Calu3 (cell line): ENCODE results near the gene TSC1. TPM values are rescaled to one million over a fixed set of nuclear protein-coding genes. Genes with fewer than 3 reads are reported as not detected.

Experiments
- BruUV-seq: library from RNA; stranded (reverse); fragments of 400-500 nt; replicated peaks from 2 replicates; lab custom pipeline; 2021; lab: Mats Ljungman, UMichigan
- CTCF ChIA-PET: fragments of 300-600 bp; sonication (Branson Sonifier 250); formaldehyde crosslinking; loops from one replicate; lab custom pipeline; 2022; ENCODE audit warnings: antibody characterized with exemption; lab: Charles Lee
- DNase-seq: peaks from one replicate; pipeline ENCODE4 v3.0.0; 2022
- H3K27ac Mint-ChIP-seq: one replicate; pipeline ENCODE4 v1.8.0; 2022; ENCODE audit warnings: mixed read lengths; ENCODE audit not compliant: unreplicated experiment
- H3K27me3 Mint-ChIP-seq: one replicate; pipeline ENCODE4 v1.8.0; 2022; ENCODE audit warnings: mixed read lengths; ENCODE audit not compliant: unreplicated experiment
- H3K36me3 Mint-ChIP-seq: one replicate; pipeline ENCODE4 v1.8.0; 2022; ENCODE audit warnings: mild to moderate bottlenecking, moderate library complexity, mixed read lengths; ENCODE audit not compliant: insufficient read depth, unreplicated experiment
- H3K4me1 Mint-ChIP-seq: one replicate; pipeline ENCODE4 v1.8.0; 2022; ENCODE audit warnings: mild to moderate bottlenecking, low read depth, mixed read lengths; ENCODE audit not compliant: unreplicated experiment
- H3K4me3 Mint-ChIP-seq: one replicate; pipeline ENCODE4 v1.8.0; 2022; ENCODE audit warnings: mild to moderate bottlenecking, low read depth, moderate library complexity, mixed read lengths; ENCODE audit not compliant: unreplicated experiment
- H3K9me3 Mint-ChIP-seq: one replicate; pipeline ENCODE4 v1.8.0; 2022; ENCODE audit warnings: low read depth, mixed read lengths; ENCODE audit not compliant: unreplicated experiment
- intact Hi-C: fragments of 100-400 bp; cut with micrococcal nuclease; formaldehyde crosslinking; loops from one replicate; pipeline ENCODE4 v1.10.0; 2022; ENCODE audit not compliant: unreplicated experiment
- total RNA-seq: library from RNA; stranded (reverse); gene quantifications from 2 replicates; pipeline ENCODE4 v1.2.3, GENCODE V29; 2022
- TF ChIP-seq, protein P1 (sequence below): fragments of 200-600 bp; IDR thresholded peaks from one replicate; pipeline ENCODE4 v1.8.0; 2022; ENCODE audit warnings: antibody characterized with exemption; ENCODE audit not compliant: unreplicated experiment

Gene TSC1
- total RNA-seq, 1 experiment from 2014 or later = 31.7 TPM

DNA sequence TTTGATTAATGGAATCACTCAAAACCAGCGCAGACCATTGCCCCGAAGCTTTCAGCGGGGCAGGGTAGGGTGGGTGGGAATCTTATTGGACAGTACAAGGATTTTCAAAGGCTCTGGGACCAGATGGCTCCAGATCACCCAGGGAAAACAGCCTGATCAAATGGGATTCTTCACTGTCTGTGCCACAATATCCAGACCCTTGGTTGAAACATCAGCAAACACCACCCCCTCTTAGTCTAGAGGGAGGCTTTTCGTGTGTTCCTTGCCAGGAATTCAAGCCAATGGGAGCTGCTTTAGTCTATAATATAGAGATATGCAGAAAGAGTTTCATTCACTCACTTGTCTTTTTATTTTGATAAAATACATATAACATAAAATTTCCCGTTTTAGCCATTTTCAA lies 35.7 kb upstream of the TSC1 start:
- no peaks in the 10 kb centered on the region for H3K9me3 Mint-ChIP-seq
- peaks cover 7% of the 10 kb centered on the region for H3K4me1 Mint-ChIP-seq
- no TSS peak for BruUV-seq
- no peak for DNase-seq
- H3K4me3 Mint-ChIP-seq = no peak overlapping the region
- no peaks in the 10 kb centered on the region for H3K36me3 Mint-ChIP-seq
- no peak overlapping the region for H3K27ac Mint-ChIP-seq
- intact Hi-C loops = no loop called here
- CTCF ChIA-PET = no interaction called here
- TF ChIP-seq, protein P1, sequence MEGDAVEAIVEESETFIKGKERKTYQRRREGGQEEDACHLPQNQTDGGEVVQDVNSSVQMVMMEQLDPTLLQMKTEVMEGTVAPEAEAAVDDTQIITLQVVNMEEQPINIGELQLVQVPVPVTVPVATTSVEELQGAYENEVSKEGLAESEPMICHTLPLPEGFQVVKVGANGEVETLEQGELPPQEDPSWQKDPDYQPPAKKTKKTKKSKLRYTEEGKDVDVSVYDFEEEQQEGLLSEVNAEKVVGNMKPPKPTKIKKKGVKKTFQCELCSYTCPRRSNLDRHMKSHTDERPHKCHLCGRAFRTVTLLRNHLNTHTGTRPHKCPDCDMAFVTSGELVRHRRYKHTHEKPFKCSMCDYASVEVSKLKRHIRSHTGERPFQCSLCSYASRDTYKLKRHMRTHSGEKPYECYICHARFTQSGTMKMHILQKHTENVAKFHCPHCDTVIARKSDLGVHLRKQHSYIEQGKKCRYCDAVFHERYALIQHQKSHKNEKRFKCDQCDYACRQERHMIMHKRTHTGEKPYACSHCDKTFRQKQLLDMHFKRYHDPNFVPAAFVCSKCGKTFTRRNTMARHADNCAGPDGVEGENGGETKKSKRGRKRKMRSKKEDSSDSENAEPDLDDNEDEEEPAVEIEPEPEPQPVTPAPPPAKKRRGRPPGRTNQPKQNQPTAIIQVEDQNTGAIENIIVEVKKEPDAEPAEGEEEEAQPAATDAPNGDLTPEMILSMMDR = no peak
- H3K27me3 Mint-ChIP-seq = peaks cover 32% of the 10 kb centered on the region

DNA sequence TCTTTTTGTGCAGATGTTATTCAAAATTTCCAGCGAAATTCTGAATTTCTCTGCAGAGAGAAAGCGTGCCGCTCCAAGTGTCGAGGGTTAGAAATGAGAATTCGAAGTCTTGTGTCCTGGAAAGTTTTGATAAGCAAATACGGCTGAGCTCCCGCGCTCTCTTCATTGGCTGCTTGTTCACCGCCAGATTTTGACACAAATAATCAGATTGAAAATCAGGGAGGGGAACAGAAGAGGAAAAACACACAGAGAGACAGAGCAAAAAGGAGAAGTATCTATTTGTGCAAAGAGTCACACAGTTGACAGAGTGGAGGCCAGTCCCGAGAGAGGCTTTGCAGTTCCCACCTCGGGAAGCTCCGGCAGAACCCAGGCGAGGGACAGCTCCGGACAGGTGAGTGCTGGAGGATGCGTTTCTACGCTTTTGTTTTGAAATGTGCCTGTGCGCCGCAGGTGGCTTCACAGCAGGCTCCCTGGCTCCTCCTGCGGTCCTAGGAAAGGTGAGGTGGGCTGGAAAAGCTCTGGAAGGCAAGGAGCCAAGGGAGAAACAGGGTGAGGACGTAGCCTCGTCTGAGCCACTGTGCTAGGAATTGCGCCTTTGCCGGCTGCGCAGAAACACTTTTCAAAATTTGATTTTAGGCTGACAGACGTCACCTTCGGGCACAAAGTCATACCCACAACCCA lies 34.2 kb upstream of the TSC1 start, which contains the start of gene GFI1B:
Gene GFI1B, plus strand, starts transcription at position 244 of the 681 bp plus-strand sequence. CDS start 7,985 bp downstream, outside the sequence.
- intact Hi-C loops = no loop called here
- BruUV-seq = no TSS peak

DNA sequence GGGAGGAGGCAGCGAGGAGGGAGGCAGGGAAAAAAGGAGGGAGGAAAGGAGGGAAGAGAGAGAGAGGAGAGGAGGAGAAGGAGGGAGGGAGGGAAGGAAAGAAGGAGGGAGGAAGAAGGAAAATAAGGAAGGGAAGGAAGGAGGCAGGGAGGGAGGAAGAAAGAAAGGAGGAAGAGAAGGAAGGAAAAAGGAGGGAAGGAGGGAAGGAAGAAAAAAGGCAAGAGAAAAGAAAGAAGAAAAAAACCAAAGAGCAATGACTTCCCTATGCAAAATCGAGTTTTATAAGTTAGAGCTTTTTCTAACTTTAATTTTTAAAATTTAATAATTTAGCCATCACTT lies 33.7 kb upstream of the TSC1 start:
- peaks cover 10% of the 10 kb centered on the region for H3K4me1 Mint-ChIP-seq
- intact Hi-C loops = no loop called here
- DNase-seq = no peak
- no peak overlapping the region for H3K4me3 Mint-ChIP-seq
- TF ChIP-seq, protein P1 = no peak
- no peak overlapping the region for H3K27ac Mint-ChIP-seq
- no peaks in the 10 kb centered on the region for H3K36me3 Mint-ChIP-seq
- H3K27me3 Mint-ChIP-seq = peaks cover 32% of the 10 kb centered on the region
- BruUV-seq = no TSS peak
- H3K9me3 Mint-ChIP-seq = no peaks in the 10 kb centered on the region
- CTCF ChIA-PET = interaction anchor here (1.1 to 1.2 kb wide), 2 partner anchors 44 to 52 kb away, joined by 3 read pairs; partner anchors contain the start of gene GTF3C5

More for the DNA sequence above, 34.2 kb upstream of the TSC1 start, which contains the start of gene GFI1B:
- no peaks in the 10 kb centered on the region for H3K9me3 Mint-ChIP-seq
- TF ChIP-seq, protein P1 = no peak
- peaks cover 32% of the 10 kb centered on the region for H3K27me3 Mint-ChIP-seq
- peak within 1 kb of the TSS; percentile 24 for H3K4me3 Mint-ChIP-seq
- peaks cover 10% of the 10 kb centered on the region for H3K4me1 Mint-ChIP-seq
- CTCF ChIA-PET = interaction anchor here (1.2 kb wide), 1 partner anchor 52 kb away, joined by 3 read pairs; the partner anchor contains the start of gene GTF3C5
- no peaks in the 10 kb centered on the region for H3K36me3 Mint-ChIP-seq
- no peak for DNase-seq
- H3K27ac Mint-ChIP-seq = no peak within 1 kb of the TSS

DNA sequence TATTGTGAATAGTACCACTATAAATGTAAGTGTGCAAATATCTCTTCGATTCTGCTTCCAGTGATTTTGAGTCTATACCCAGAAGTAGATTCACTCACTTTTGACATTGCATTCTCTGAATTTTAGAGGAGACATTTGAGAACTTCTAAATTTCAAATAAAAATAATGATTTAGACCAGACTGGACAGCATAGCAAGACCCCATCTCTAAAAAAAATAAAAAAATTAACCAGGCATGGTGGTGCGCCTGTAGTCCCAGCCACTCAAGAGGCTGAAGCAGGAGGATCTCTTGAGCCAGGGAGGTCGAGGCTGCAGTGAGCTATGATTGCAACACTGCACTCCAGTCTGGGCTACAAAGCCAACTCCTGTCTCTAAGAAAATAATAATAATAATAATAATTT lies 32.2 kb upstream of the TSC1 start:
- CTCF ChIA-PET = interaction anchor here (1.3 kb wide), 1 partner anchor 46 kb away, joined by 4 read pairs; no protein-coding TSS in a partner anchor
- intact Hi-C loops = no loop called here
- Mint-ChIP-seq H3K9me3 (no peaks in the 10 kb centered on the region), H3K4me1 (peaks cover 11% of the 10 kb centered on the region), H3K27me3 (peaks cover 32% of the 10 kb centered on the region), H3K27ac (no peak overlapping the region), H3K36me3 (peaks cover 7% of the 10 kb centered on the region), H3K4me3 (no peak overlapping the region)
- BruUV-seq = no TSS peak
- DNase-seq = no peak
- TF ChIP-seq, protein P1 = no peak
